Stimulated activated effector memory CD8-positive, alpha-beta T cell treated with anti-CD3 and anti-CD28 coated beads, Interleukin-12 subunit alpha, Interleukin-12 subunit beta, amount 100 ng/mL, for 72 hours (primary cell): ENCODE measurements around the gene BPIFA2.
A peak's percentile ranks its signal among the peaks of the same experiment; 100 is the strongest.

Experiments used
- ATAC-seq: fragments of 150-1000 bp; cut with Tn5 transposase; 2 replicates; pipeline ENCODE4 v1.10.0; 2021
- DNase-seq, 2 donors: peaks; one replicate each; pipeline ENCODE4 v3.0.0; 2021 to 2022; ENCODE audit warnings: low spot score in 2 of 2
- H3K27ac Mint-ChIP-seq: one replicate; pipeline ENCODE4 v1.8.0; 2022; ENCODE audit warnings: mild to moderate bottlenecking, mixed read lengths
- H3K36me3 Mint-ChIP-seq: one replicate; pipeline ENCODE4 v1.8.0; 2022; ENCODE audit warnings: mild to moderate bottlenecking, mixed read lengths
- H3K4me1 Mint-ChIP-seq: one replicate; pipeline ENCODE4 v1.8.0; 2022; ENCODE audit warnings: mixed read lengths
- H3K4me3 Mint-ChIP-seq: one replicate; pipeline ENCODE4 v1.8.0; 2022; ENCODE audit warnings: mild to moderate bottlenecking, mixed read lengths
- H3K9me3 Mint-ChIP-seq: one replicate; pipeline ENCODE4 v1.8.0; 2022; ENCODE audit warnings: mixed read lengths

The BPIFA2 gene

GRCh38 chr20:33209789-33210188 lies 41.8 kb downstream of the BPIFA2 start:
- DNase-seq: peak in 1 of 2 donors; percentile 52
- H3K27ac Mint-ChIP-seq: no peak overlapping the region
- H3K4me3 Mint-ChIP-seq: no peak overlapping the region
- no peak for ATAC-seq
- peaks cover 5% of the 10 kb centered on the region for H3K4me1 Mint-ChIP-seq
- no peaks in the 10 kb centered on the region for H3K36me3 Mint-ChIP-seq
- peaks cover 3% of the 10 kb centered on the region for H3K9me3 Mint-ChIP-seq

GRCh38 chr20:33210371-33210770 lies 42.4 kb downstream of the BPIFA2 start:
- Mint-ChIP-seq H3K4me3 (no peak overlapping the region), H3K4me1 (peaks cover 5% of the 10 kb centered on the region), H3K27ac (no peak overlapping the region), H3K9me3 (peaks cover 3% of the 10 kb centered on the region), H3K36me3 (no peaks in the 10 kb centered on the region)
- DNase-seq: no peak
- no peak for ATAC-seq

GRCh38 chr20:33211817-33212424 lies 44.0 kb downstream of the BPIFA2 start:
- no peak overlapping the region for H3K4me3 Mint-ChIP-seq
- DNase-seq (no peak), ATAC-seq (peak; percentile 64)

GRCh38 chr20:33217052-33217451 lies 49.1 kb downstream of the BPIFA2 start, which contains the start of gene BPIFA3:
Gene BPIFA3 (plus strand): TSS chr20:33217352. CDS start chr20:33217537, 185 bp downstream.
- Mint-ChIP-seq H3K27ac (no peak within 1 kb of the TSS), H3K4me1 (no peaks in the 10 kb centered on the region), H3K4me3 (no peak within 1 kb of the TSS), H3K9me3 (no peaks in the 10 kb centered on the region), H3K36me3 (no peaks in the 10 kb centered on the region)
- DNase-seq (no peak), ATAC-seq (no peak)

More at GRCh38 chr20:33211817-33212424, 44.0 kb downstream of the BPIFA2 start:
- peaks cover 3% of the 10 kb centered on the region for H3K9me3 Mint-ChIP-seq
- H3K27ac Mint-ChIP-seq: no peak overlapping the region
- no peaks in the 10 kb centered on the region for H3K36me3 Mint-ChIP-seq
- peaks cover 5% of the 10 kb centered on the region for H3K4me1 Mint-ChIP-seq

GRCh38 chr20:33224399-33224798 lies 56.4 kb downstream of the BPIFA2 start:
- H3K4me3 Mint-ChIP-seq: no peak overlapping the region
- no peaks in the 10 kb centered on the region for H3K36me3 Mint-ChIP-seq

GRCh38 chr20:33229843-33230242 lies 61.9 kb downstream of the BPIFA2 start:
- ATAC-seq: peak; percentile 84
- H3K9me3 Mint-ChIP-seq: no peaks in the 10 kb centered on the region
- H3K4me1 Mint-ChIP-seq: peaks cover 15% of the 10 kb centered on the region
- H3K36me3 Mint-ChIP-seq: no peaks in the 10 kb centered on the region
- peak overlapping the region; percentile 64 for H3K27ac Mint-ChIP-seq
- no peak overlapping the region for H3K4me3 Mint-ChIP-seq
- DNase-seq: no peak

More at GRCh38 chr20:33224399-33224798, 56.4 kb downstream of the BPIFA2 start:
- Mint-ChIP-seq H3K4me1 (no peaks in the 10 kb centered on the region), H3K27ac (no peak overlapping the region), H3K9me3 (no peaks in the 10 kb centered on the region)
- DNase-seq: no peak
- no peak for ATAC-seq
